ENCODE data around the gene DDAH1. TPM values are rescaled to one million over a fixed set of nuclear protein-coding genes. Genes with fewer than 3 reads are reported as not detected.

The DDAH1 gene
- total and polyA plus RNA-seq, 2 of the 4 experiments (the other 2 are of a cell fraction) = 78.0 to 94.5 TPM

GRCh38 chr1:85276978-85277639, 187.8 kb downstream of the DDAH1 start:
- H2BK5ac ChIP-seq (ENCODE audit: low read depth, low read length, poor library complexity, severe bottlenecking) = peak overlapping the region; percentile 66
- peak overlapping the region; percentile 53 for H3K27ac ChIP-seq (ENCODE audit: insufficient read depth, low read length)
- intact Hi-C loops (cut with micrococcal nuclease) (loop anchor here (5.0 kb wide), 1 partner anchor 1085 kb away; no protein-coding TSS in a partner anchor), in situ Hi-C loops (cut with MboI; ENCODE audit: low sequenced_read_pairs) (no loop called here), dilution Hi-C loops (cut with HindIII; ENCODE audit: low sequenced_read_pairs, unreplicated experiment) (no loop called here)
- no peaks in the 10 kb centered on the region for H3K27me3 ChIP-seq (ENCODE audit: control insufficient read depth, insufficient read depth, low read length)
- peaks cover 36% of the 10 kb centered on the region; the same call in 1 of the 2 replicates for H4K20me1 ChIP-seq (ENCODE audit: insufficient read depth, low read length)
- H3K9me3 ChIP-seq (ENCODE audit: control insufficient read depth, insufficient read depth, low read length) = no peaks in the 10 kb centered on the region
- TF ChIP-seq MAFK (IDR thresholded peaks at IDR 0.05; ENCODE audit: low read depth, low read length) = no peak
- TF ChIP-seq, protein P1, sequence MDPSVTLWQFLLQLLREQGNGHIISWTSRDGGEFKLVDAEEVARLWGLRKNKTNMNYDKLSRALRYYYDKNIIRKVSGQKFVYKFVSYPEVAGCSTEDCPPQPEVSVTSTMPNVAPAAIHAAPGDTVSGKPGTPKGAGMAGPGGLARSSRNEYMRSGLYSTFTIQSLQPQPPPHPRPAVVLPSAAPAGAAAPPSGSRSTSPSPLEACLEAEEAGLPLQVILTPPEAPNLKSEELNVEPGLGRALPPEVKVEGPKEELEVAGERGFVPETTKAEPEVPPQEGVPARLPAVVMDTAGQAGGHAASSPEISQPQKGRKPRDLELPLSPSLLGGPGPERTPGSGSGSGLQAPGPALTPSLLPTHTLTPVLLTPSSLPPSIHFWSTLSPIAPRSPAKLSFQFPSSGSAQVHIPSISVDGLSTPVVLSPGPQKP (IDR thresholded peaks at IDR 0.05; ENCODE audit: borderline replicate concordance, low read depth, low read length) = no peak
- TF ChIP-seq CEBPB (IDR thresholded peaks at IDR 0.05; ENCODE audit: low read depth, low read length) = no peak
- no peak for TF ChIP-seq BHLHE40 (IDR thresholded peaks at IDR 0.05; ENCODE audit: low read depth, low read length)
- TF ChIP-seq SMC3 (IDR thresholded peaks at IDR 0.05; ENCODE audit: low read depth, low read length) = no peak
- TF ChIP-seq RCOR1 (IDR thresholded peaks at IDR 0.05; ENCODE audit: insufficient replicate concordance, low read length) = no peak
- TF ChIP-seq CTCF (conservative IDR thresholded peaks at IDR 0.05; ENCODE audit: low read depth, low read length) = no peak
- TF ChIP-seq NFE2L2 (IDR thresholded peaks at IDR 0.05; ENCODE audit: low read depth, low read length) = no peak
- TF ChIP-seq RAD21 (IDR thresholded peaks at IDR 0.05; ENCODE audit: low read length) = no peak
- TF ChIP-seq, protein P2, sequence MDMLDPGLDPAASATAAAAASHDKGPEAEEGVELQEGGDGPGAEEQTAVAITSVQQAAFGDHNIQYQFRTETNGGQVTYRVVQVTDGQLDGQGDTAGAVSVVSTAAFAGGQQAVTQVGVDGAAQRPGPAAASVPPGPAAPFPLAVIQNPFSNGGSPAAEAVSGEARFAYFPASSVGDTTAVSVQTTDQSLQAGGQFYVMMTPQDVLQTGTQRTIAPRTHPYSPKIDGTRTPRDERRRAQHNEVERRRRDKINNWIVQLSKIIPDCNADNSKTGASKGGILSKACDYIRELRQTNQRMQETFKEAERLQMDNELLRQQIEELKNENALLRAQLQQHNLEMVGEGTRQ (IDR thresholded peaks at IDR 0.05; ENCODE audit: low read depth, low read length) = no peak
- no peak for TF ChIP-seq RFX5 (IDR thresholded peaks at IDR 0.05; ENCODE audit: low read depth, low read length)
- TF ChIP-seq MXI1 (IDR thresholded peaks at IDR 0.05; ENCODE audit: borderline replicate concordance, low read depth, low read length) = no peak
- H3K4ac ChIP-seq (ENCODE audit: low read depth, low read length) = peak overlapping the region; percentile 88
- H3K4me3 ChIP-seq (ENCODE audit: insufficient read depth, low read depth, low read length) = peak overlapping the region; percentile 48
- H3K9me1 ChIP-seq (ENCODE audit: insufficient read depth, low read length) = peaks cover 8% of the 10 kb centered on the region
- ChIA-PET CTCF (interaction anchor here (1.3 kb wide), 2 partner anchors 18 to 332 kb away, joined by 4 to 5 read pairs; partner anchors contain the start of gene C1orf52), POLR2A (ENCODE audit: unreplicated experiment) (interaction anchor here (0.7 to 1.4 kb wide), 3 partner anchors 8 to 306 kb away, joined by 3 to 4 read pairs (median 3); no protein-coding TSS in a partner anchor)
- H3K9ac ChIP-seq (ENCODE audit: low read depth, low read length) = peak overlapping the region; percentile 61
- H4K5ac ChIP-seq (ENCODE audit: low read depth, low read length) = peak overlapping the region; percentile 76
- H3K18ac ChIP-seq (ENCODE audit: low read depth, low read length) = peak overlapping the region; percentile 70
- H2BK120ac ChIP-seq (ENCODE audit: low read depth, low read length) = peak overlapping the region; percentile 79
- no peak for ATAC-seq (ENCODE audit: low read depth)
- peak overlapping the region; percentile 91 for H3K14ac ChIP-seq (replicated peaks; ENCODE audit: low read depth, low read length)
- peak overlapping the region; percentile 85 for H2AK9ac ChIP-seq (replicated peaks; ENCODE audit: low read depth, low read length, poor library complexity)
- WGBS, 2 experiments (ENCODE audit: extremely low coverage in 2 of 2, insufficient read length in 1 of 2) = 0% methylated on average over 1 of the region's 11 CpGs; no CpG with 5 or more reads in 1 of the 2 experiments
- peaks cover 6% of the 10 kb centered on the region for H3K4me1 ChIP-seq (ENCODE audit: control insufficient read depth, insufficient read depth, low read length)
- peaks cover 0 to 47% of the 10 kb centered on the region in 2 experiments; a peak in 2 of 4 replicates for H3K79me1 ChIP-seq (ENCODE audit: low read depth in 1 of 2, low read length in 2 of 2)
- peak overlapping the region; percentile 93 for H2AFZ ChIP-seq (replicated peaks; ENCODE audit: low read length, poor library complexity)
- peak overlapping the region; percentile 35; the same call in 1 of the 2 replicates for H2BK20ac ChIP-seq (ENCODE audit: low read depth, low read length)
- DNase-seq = no peak
- H4K91ac ChIP-seq (ENCODE audit: insufficient read depth, low read depth, low read length) = peak overlapping the region; percentile 58
- H3K4me2 ChIP-seq (ENCODE audit: low read depth, low read length) = peak overlapping the region; percentile 63
- peak overlapping the region; percentile 41; the same call in 1 of the 2 replicates for H2AK5ac ChIP-seq (ENCODE audit: low read depth, low read length)
- H4K8ac ChIP-seq (ENCODE audit: low read depth in 2 of 2, low read length in 2 of 2) = peak overlapping the region; percentile 67 to 93
- peak overlapping the region; percentile 62; the same call in 1 of the 3 replicates for H2BK15ac ChIP-seq (ENCODE audit: low read depth, low read length)
- H3K56ac ChIP-seq (ENCODE audit: extremely low read depth, insufficient read depth, low read length) = peak overlapping the region; percentile 67
- TSS peak; percentile 93 for BruUV-seq (replicated peaks)
- H3K36me3 ChIP-seq (ENCODE audit: control insufficient read depth, insufficient read depth, low read length) = 0 out of 2 replicates have a peak, but pooled peaks cover 1% of the 10 kb centered on the region
- peak overlapping the region; percentile 74 for H3K23ac ChIP-seq (ENCODE audit: low read depth, low read length)
